H1 (cell line): ENCODE data around the gene FBXO34. TPM values are rescaled to one million over a fixed set of nuclear protein-coding genes. Genes with fewer than 3 reads are reported as not detected.

Source experiments
- E2F6 ChIP-seq: IDR thresholded peaks from 2 replicates; pipeline ENCODE4 v1.6.1; 2012; ENCODE audit warnings: inconsistent platforms
- KDM1A ChIP-seq: fragments of 200-600, 300-600 bp; sonication (generic); IDR thresholded peaks from 2 replicates; pipeline ENCODE4 v1.7.1; 2016; ENCODE audit warnings: mild to moderate bottlenecking, low read length, borderline replicate concordance
- KDM5A ChIP-seq: fragments of 200-600 bp; IDR thresholded peaks from 2 replicates; pipeline ENCODE4 v1.7.1; 2012; ENCODE audit warnings: mild to moderate bottlenecking, low read length, inconsistent platforms, mixed read lengths
- NANOG ChIP-seq: IDR thresholded peaks from 2 replicates; pipeline ENCODE4 v1.6.1; 2011; ENCODE audit warnings: low read length, low read depth, mild to moderate bottlenecking, inconsistent platforms; ENCODE audit not compliant: insufficient read depth, poor library complexity, severe bottlenecking
- POLR2A ChIP-seq, 2 experiments: IDR thresholded peaks; 1 replicate in 1 of 2; 2 replicates in 1 of 2; pipeline ENCODE4 v1.6.1; 2011; ENCODE audit warnings: low read depth in 2 of 2, low read length in 2 of 2, mild to moderate bottlenecking in 2 of 2; ENCODE audit errors: control extremely low read depth in 1 of 2
- POU5F1 ChIP-seq: IDR thresholded peaks from 2 replicates; pipeline ENCODE4 v1.6.1; 2011; ENCODE audit warnings: low read depth, mild to moderate bottlenecking, low read length, moderate library complexity
- RNF2 ChIP-seq: fragments of 200-900, 300-1000 bp; sonication (generic); IDR thresholded peaks from 2 replicates; pipeline ENCODE4 v1.7.1; 2016; ENCODE audit warnings: borderline replicate concordance, low read depth, mild to moderate bottlenecking, antibody characterized with exemption, low read length; ENCODE audit not compliant: poor library complexity, severe bottlenecking; ENCODE audit errors: missing control alignments
- SRF ChIP-seq: IDR thresholded peaks from 2 replicates; pipeline ENCODE4 v1.6.1; 2011; ENCODE audit warnings: mild to moderate bottlenecking, low read depth, low read length, moderate library complexity
- ZNF274 ChIP-seq: IDR thresholded peaks from 2 replicates; pipeline ENCODE4 v1.7.0; 2012; ENCODE audit warnings: low read length, borderline replicate concordance; ENCODE audit errors: extremely low read depth
- polyA plus RNA-seq, 7 experiments: library from polyadenylated mRNA; depleted of rRNA in 3 of 7; stranded (reverse) in 5 of 7; unstranded in 2 of 7; fragments of >200 nt in 5 of 7; fragments of 200-250 nt in 2 of 7; gene quantifications; 1 replicate in 5 of 7; 2 replicates in 1 of 7; 4 replicates in 1 of 7; pipeline versions ENCODE4 v1.2.1 to v1.2.3, GENCODE V29; 2011 to 2013; ENCODE audit warnings: missing spikeins in 2 of 7, mixed read lengths in 2 of 7
- total RNA-seq: library from RNA; stranded (reverse); fragmentation: NEBNext Ultra II Directional; extraction: Animal tissue kit (Norgen Biotek cat#: 25700); gene quantifications from 2 replicates; pipeline ENCODE4 v1.2.1, GENCODE V29; 2021

FBXO34 gene
- total and polyA plus RNA-seq, 2 of the 8 experiments (the other 6 are each of a cell fraction or from before 2014, with no cell fraction given) = 7.0 to 14.4 TPM

GRCh38 chr14:55349565-55349964 lies 78.3 kb downstream of the FBXO34 start (continued):
- no peak for TF ChIP-seq SRF
- no peak for TF ChIP-seq POLR2A (IDR thresholded peaks at IDR 0.05; ENCODE audit: control extremely low read depth in 1 of 2, low read depth in 2 of 2, low read length in 2 of 2)
- no peak for TF ChIP-seq KDM1A
- no peak for TF ChIP-seq KDM5A
- no peak for TF ChIP-seq NANOG
- no peak for TF ChIP-seq RNF2
- no peak for TF ChIP-seq POU5F1
- no peak for TF ChIP-seq ZNF274
- TF ChIP-seq E2F6 = no peak
